Measurements from ENCODE around the gene DALRD3.

DALRD3 gene

GRCh38 chr3:49032646-49033304 is 14.4 kb upstream of the DALRD3 start:
- no peak for DNase-seq (ENCODE audit: low spot score)
- no peak for TF ChIP-seq CTCF (IDR thresholded peaks at IDR 0.05; ENCODE audit: extremely low read depth, missing control alignments)

DNA sequence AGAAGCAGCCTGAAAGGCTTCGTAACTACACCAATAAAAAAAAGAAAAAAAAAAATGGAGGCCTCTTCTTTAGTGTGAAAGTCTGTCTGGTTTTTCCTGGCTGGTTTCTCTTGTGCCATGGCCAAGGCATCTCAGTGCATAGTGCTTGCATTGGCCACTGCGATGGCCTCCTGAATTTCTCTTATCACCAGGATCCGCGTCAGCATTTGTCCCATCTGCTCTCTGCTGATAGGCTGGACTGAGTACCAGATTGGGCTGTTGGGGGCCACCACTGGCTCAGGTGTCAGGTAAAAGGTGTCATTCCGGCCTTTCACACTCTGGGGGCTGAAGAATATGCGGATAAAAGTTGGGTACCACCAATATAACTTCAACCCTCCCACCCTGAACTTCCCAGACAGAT is 11.9 kb upstream of the DALRD3 start:
- no peak for DNase-seq (ENCODE audit: low spot score)
- TF ChIP-seq CTCF (IDR thresholded peaks at IDR 0.05; ENCODE audit: extremely low read depth, missing control alignments) = no peak

- no peak for TF ChIP-seq CTCF (IDR thresholded peaks at IDR 0.05; ENCODE audit: extremely low read depth, missing control alignments)
- no peak for DNase-seq (ENCODE audit: low spot score)
Measured at GRCh38 chr3:49029563-49029884, 11.1 kb upstream of the DALRD3 start.

DNA sequence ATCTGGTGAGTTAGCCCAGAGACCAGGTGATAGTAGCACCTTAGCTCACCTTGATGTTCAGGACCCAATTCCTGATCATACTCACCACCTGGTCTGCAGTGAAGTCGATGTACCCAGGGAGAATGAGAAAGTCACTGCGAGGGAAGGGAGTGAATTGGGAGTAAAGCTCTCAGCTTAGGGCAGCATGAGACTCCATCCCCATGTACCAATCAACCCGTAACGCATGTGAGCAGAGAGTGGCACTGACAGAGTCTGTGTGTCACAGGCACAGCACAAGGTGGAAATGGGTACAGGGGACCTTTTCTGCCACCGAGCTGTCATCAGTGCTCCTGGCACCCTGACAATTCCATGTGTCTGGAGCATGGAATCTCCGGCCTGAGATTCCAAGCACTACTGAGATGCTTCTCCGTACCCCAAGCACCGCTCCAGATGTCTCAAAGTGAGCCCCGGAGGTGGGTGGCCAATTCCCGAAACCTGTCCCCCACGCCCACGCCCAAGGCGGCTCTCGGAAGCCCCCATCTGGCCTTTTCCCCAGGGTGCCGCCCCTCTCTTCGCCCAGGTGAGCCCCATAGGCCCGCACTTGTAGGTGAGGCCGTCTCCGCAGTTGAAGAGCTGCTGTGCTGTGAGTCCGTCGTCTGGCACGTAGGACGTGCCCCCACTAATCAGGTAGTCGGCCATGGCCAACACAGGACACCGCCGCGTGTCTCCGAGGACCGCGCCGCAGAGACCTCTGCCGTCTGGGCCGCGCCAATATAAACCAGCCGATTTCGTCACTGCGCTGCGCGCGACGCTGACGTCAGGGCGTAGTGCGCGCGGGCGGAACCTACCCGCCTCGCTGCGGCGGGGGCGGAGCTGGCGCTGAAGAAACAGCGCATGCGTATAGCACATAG is 10.5 kb upstream of the DALRD3 start, which contains the start of gene IMPDH2:
TSS of gene IMPDH2 (minus strand) at position 726 of the 890 bp plus-strand sequence. CDS start at position 678, 48 bp downstream.
- peak; percentile 89 for DNase-seq (ENCODE audit: low spot score)

GRCh38 chr3:49028298-49028672 is 9.9 kb upstream of the DALRD3 start:
- DNase-seq (ENCODE audit: low spot score) = no peak
- TF ChIP-seq CTCF (IDR thresholded peaks at IDR 0.05; ENCODE audit: extremely low read depth, missing control alignments) = no peak

More for the DNA sequence above, 10.5 kb upstream of the DALRD3 start, which contains the start of gene IMPDH2:
- no peak for TF ChIP-seq CTCF (IDR thresholded peaks at IDR 0.05; ENCODE audit: extremely low read depth, missing control alignments)

DNA sequence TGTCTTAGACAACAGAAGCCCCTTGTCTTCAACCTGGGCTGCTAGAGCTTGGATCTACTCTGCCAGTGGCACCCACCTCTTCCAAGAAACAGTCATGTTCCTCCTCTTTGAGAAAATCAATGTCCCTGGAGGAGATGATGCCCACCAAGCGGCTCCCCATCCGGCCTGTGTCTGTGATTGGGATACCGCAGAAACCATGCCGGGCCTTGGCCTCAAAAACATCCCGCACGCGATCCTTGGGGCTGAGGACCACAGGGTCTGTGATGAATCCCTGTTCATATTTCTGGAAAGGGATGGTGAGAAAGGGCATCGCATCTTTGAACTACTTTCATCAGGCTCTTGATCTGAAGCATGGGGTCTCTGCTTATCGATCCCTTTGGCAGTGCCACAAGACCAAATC is 9.3 kb upstream of the DALRD3 start:
- no peak for DNase-seq (ENCODE audit: low spot score)
- no peak for TF ChIP-seq CTCF (IDR thresholded peaks at IDR 0.05; ENCODE audit: extremely low read depth, missing control alignments)

DNA sequence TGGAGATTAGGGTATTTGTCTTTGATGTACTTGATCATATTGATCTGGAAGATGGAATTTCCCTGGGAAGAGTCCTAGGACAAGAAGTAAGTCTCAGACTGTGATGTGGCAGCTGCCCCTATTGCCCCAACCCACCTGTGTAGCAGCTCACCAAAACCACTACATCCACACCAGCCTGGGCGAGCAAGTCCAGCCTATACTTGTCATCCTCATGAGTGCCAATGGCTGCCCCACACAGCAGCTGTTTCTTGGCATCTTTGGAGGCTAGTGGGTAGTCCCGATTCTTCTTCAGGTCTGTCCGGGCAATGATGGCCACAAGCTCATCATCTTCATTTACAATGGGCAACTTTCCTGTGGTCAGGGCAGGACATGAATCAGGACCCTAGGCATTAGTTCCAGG is 8.2 kb upstream of the DALRD3 start:
- no peak for DNase-seq (ENCODE audit: low spot score)
- no peak for TF ChIP-seq CTCF (IDR thresholded peaks at IDR 0.05; ENCODE audit: extremely low read depth, missing control alignments)

Measured in GM20000 (cell line).